ENCODE data around the gene USH1C. TPM values are rescaled to one million over a fixed set of nuclear protein-coding genes. Genes with fewer than 3 reads are reported as not detected.

USH1C gene
- total RNA-seq, 1 donor from 2014 or later, result not detected

GRCh38 chr11:17477361-17477760, 66.9 kb downstream of the USH1C start:
- ATAC-seq, result no peak
- no peak for TF ChIP-seq CTCF (IDR thresholded peaks at IDR 0.05)
- intact Hi-C loops (cut with DNase I), result no loop called here

GRCh38 chr11:17477084-17477333, 67.2 kb downstream of the USH1C start:
- Histone ChIP-seq H3K27ac (no peak overlapping the region), H3K9me3 (no peaks in the 10 kb centered on the region), H3K36me3 (no peaks in the 10 kb centered on the region), H3K27me3 (peaks cover 54% of the 10 kb centered on the region), H3K4me1 (no peaks in the 10 kb centered on the region), H3K4me3 (no peak overlapping the region)
- TF ChIP-seq CTCF (IDR thresholded peaks at IDR 0.05), result no peak
- ATAC-seq (no peak), DNase-seq (no peak)
- intact Hi-C loops (cut with DNase I), result no loop called here

More at GRCh38 chr11:17477361-17477760, 66.9 kb downstream of the USH1C start:
- no peaks in the 10 kb centered on the region for H3K4me1 ChIP-seq
- H3K4me3 ChIP-seq, result no peak overlapping the region
- H3K27ac ChIP-seq, result no peak overlapping the region
- DNase-seq, result no peak
- H3K9me3 ChIP-seq, result no peaks in the 10 kb centered on the region
- H3K36me3 ChIP-seq, result no peaks in the 10 kb centered on the region
- peaks cover 54% of the 10 kb centered on the region for H3K27me3 ChIP-seq

- TF ChIP-seq CTCF (IDR thresholded peaks at IDR 0.05), result no peak
- intact Hi-C loops (cut with DNase I), result no loop called here
- DNase-seq, result no peak
- H3K36me3 ChIP-seq, result no peaks in the 10 kb centered on the region
- ATAC-seq, result peak; percentile 13
- H3K27ac ChIP-seq, result no peak within 1 kb of the TSS
- no peaks in the 10 kb centered on the region for H3K9me3 ChIP-seq
- H3K27me3 ChIP-seq, result peaks cover 54% of the 10 kb centered on the region
- no peaks in the 10 kb centered on the region for H3K4me1 ChIP-seq
- H3K4me3 ChIP-seq, result peak within 1 kb of the TSS; percentile 14
Measured at GRCh38 chr11:17476317-17477083, 67.7 kb downstream of the USH1C start, which contains the start of gene ABCC8. ABCC8 (minus strand) TSS chr11:17476845; CDS start chr11:17476776, 69 bp downstream.

GRCh38 chr11:17475666-17476316, 68.4 kb downstream of the USH1C start:
- Histone ChIP-seq H3K27me3 (peaks cover 54% of the 10 kb centered on the region), H3K27ac (no peak overlapping the region), H3K9me3 (no peaks in the 10 kb centered on the region), H3K4me1 (no peaks in the 10 kb centered on the region), H3K4me3 (peak overlapping the region; percentile 14), H3K36me3 (no peaks in the 10 kb centered on the region)
- intact Hi-C loops (cut with DNase I), result no loop called here
- DNase-seq (no peak), ATAC-seq (no peak)
- TF ChIP-seq CTCF (IDR thresholded peaks at IDR 0.05), result no peak

GRCh38 chr11:17473071-17473744, 71.0 kb downstream of the USH1C start:
- DNase-seq (no peak), ATAC-seq (no peak)
- no peaks in the 10 kb centered on the region for H3K4me1 ChIP-seq
- H3K27ac ChIP-seq, result no peak overlapping the region
- H3K36me3 ChIP-seq, result no peaks in the 10 kb centered on the region
- intact Hi-C loops (cut with DNase I), result no loop called here
- no peak overlapping the region for H3K4me3 ChIP-seq
- H3K27me3 ChIP-seq, result peaks cover 48% of the 10 kb centered on the region
- TF ChIP-seq CTCF (IDR thresholded peaks at IDR 0.05), result no peak
- H3K9me3 ChIP-seq, result no peaks in the 10 kb centered on the region
